Mammary epithelial cell (primary cell): ENCODE results near the gene KLRF1.

Source experiments
- CTCF ChIP-seq, 2 donors: IDR thresholded peaks in 1 of 2; conservative IDR thresholded peaks in 1 of 2; 2 replicates each; pipeline ENCODE4 v1.5.1; 2011 to 2012; ENCODE audit warnings: inconsistent platforms in 2 of 2, low read length in 2 of 2, mild to moderate bottlenecking in 2 of 2, control low read depth in 1 of 2, low read depth in 1 of 2; ENCODE audit not compliant: insufficient read depth in 1 of 2; ENCODE audit errors: extremely low read depth in 1 of 2
- EZH2 ChIP-seq: IDR thresholded peaks from 2 replicates; pipeline ENCODE4 v1.6.1; 2012; ENCODE audit warnings: low read length, inconsistent platforms, borderline replicate concordance

GRCh38 chr12:9827209-9827888, at the start of gene KLRF1:
- TF ChIP-seq CTCF (conservative IDR thresholded peaks at IDR 0.05 in 1 of 2, IDR thresholded peaks at IDR 0.05 in 1 of 2; ENCODE audit: extremely low read depth in 1 of 2, insufficient read depth in 1 of 2, low read depth in 1 of 2, low read length in 2 of 2) (no peak), EZH2 (no peak)
